Anterior cingulate cortex (tissue), 58 donors: ENCODE results near the gene DIAPH2.

Experiments used
- DNase-seq, 58 donors: peaks; one replicate each; lab custom pipeline; 2025; lab: John Stamatoyannopoulos, UW

DIAPH2 gene

DNA sequence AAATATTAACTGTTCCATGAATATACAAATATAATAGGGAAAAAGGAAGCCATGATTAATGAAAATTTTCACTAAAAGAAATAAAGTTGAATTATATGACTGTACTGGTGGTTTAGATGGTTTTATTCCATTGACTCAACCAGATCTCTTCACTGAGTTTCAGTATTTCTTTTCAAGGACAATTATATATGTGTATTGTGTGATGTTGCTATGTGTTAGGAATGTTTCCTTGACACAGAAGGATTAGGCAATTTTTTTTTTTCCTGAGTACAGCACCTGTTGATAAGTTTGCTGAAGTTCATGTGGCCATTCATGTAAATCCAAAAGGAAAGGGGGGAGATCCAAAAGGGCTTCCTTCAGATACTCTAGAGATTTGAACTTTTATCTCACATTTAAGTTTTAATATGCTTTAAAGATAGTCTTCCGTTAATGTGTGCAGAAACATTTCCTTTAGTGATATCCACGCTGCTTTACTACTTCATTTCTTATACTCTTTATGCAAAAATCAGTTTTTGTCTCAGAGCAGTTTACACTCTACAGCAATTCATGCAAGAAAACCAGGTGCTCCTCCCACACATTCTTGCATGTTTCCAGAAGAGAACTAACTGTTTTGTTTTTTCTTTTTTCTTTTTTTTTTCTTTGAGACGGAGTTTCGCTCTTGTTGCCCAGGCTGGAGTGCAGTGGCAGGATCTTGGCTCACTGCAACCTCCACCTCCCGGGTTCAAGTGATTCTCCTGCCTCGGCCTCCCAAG, 448.2 kb downstream of the DIAPH2 start:
- no peak for DNase-seq

DNA sequence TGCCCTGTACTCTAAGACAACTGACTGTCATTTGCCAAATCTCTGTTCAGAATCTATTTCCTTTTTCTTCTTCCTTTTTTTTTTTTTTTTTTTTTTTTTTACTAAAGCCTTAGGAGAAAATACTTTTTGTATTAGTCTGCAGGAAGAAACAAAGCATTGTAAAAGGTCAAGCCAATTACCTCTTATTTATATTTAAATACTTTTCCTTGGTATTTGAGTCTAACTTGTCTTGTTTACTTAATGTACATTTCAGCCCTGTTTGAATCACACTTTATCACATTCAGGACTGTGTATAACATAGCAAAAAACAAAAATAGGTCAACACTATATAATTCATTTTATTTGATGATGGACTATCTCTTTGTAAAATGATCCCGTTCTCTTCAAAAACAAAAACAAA, 461.3 kb downstream of the DIAPH2 start:
- DNase-seq: no peak

DNA sequence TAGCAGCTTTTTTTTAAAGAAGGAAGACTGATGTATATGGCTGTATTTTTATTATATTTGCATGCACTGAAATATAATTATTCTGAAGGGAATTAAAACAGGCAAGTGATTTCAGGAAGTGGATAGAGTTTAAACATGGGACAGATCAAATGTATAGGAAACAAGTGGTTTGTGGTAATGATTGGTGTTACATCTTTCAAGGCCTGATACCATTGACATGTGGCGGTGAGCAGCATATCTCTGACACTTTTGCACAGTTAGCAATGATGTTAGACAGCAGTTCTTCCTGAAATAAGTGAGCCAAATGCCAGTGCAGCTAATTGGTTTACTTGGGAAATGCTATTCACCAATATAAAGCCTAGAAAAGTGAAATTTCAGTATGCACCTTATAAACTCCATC, 471.2 kb downstream of the DIAPH2 start:
- DNase-seq: no peak

DNA sequence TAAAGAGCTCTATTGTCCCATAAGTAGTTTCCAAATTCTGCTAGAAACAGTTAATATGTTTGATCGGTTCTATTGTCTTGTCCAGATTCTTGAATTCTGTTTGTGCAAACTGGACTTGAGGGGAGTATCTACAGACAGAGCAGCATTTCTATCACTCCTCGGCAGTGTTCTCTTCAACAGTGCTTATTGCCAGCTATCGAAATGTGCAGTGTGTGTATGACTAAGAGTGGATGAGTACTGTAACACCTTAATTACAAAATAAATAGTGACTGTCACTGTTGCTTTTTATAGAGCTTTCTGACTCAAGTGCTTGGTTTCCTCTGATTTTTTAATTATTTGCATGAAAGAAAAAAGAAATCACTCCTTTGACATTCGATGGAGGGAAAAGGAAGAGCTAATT, 473.6 kb downstream of the DIAPH2 start:
- no peak for DNase-seq

DNA sequence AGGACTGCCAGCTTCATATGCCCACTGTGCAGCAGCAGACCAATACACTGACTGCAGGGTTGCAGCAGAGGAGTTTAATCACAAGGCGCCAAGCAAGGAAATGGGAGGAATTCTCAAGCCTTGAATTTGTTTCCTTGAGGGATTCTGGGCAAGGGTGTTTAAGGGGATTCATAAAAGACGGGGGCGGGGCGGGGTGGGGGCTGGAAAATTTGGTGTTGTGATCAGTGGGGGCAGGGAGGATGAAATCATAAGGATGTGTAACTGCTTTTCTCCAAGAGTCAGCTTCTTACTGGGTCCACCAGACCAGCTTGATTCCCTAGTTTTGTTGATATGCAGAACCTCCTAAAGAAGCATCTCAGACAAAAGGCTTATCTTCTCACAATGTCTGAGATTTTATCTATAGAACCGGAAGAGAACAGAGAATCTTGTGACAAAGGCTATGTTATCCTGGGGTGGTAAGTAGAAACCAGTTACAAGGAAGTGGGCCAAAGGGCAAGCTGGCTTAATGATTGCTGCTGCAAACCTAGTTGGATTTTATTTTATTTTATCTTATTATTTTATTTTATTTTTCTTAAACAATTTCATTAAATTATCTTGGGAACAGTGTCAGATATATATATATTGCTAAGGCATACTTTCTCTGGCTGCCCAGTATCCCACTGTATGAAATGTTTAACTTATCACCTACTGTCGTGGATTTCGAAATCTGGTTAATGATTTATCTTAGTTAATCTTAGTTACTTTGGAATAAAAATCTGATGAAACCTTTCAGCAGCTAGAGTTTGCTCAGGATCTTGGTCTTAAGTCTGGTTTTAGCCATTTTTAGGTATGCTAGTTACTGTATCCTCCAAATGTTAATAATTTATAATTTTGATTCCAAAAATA, 475.5 kb downstream of the DIAPH2 start:
- DNase-seq: no peak

DNA sequence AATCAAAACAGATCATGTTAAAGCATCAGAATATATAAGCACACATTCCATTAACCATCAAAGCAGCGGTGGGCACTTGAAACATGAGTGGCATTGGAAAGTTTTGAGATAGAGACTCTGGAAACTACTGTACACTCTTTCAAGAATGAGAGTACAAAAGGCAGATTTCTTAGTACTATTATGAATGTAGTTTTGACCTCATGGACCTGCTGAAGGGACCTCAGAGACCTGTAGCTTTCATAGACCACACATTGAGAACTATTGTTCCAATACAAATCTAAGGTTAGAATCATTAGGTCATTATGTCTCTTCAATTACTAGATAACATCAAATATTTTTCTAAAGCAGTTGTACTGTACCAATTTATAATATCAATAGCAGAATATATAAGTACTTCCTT, 482.7 kb downstream of the DIAPH2 start:
- no peak for DNase-seq

DNA sequence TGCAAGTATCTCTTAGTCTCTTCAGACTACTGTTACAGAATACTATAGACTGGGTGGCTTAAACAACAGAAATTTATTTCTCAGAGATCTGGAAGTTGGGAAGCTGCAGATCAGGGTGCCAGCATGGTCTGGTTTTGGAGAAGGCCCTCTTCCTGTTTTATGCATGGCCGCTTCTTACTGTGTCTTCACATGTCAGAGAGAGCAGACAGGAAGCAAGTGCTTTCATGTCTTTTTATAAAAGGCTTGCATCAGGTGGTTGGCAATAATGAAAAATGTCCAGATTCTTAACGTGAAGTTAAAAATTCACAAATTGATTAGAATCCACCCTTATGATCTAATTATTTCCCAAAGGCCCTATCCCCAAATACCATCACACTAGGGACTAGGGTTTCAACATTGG, 484.0 kb downstream of the DIAPH2 start:
- DNase-seq: no peak

DNA sequence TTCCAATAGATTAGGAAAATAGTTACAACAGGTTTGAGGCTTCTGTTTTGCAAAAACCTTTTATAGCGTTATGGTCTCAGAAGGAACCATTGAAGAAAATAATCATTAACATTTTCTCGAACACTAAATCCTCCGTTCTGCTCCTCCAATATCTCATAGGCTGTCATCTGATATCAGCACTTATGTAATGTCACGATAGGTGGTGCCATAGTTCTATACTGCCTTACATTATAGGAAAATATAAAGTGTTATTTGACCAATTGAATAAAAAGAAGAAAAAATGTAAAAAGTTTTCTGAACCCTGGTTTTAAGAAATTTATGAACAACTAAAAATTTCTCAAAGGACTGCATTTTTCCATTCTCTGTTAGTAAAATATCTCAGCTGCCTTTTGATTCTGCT, 490.5 kb downstream of the DIAPH2 start:
- no peak for DNase-seq

DNA sequence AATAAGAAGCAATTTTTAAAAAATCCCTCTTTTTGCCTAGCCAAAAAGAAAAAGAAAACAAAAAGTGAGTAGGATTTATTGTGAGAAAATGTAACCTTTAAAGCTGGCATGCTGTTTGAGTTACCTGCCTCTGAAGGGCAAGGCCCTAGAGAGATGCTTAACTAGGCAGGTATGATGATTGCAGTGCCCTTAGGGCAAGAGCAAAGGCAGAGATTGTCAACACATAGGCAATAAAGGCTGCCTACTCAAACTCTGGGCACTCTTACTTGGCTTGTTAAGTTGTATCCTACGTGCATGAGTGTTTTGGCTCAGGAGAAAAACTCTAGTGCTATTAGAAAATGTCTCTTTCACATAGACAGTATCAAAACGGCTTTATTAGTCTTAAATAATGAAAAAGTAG, 505.0 kb downstream of the DIAPH2 start:
- no peak for DNase-seq

DNA sequence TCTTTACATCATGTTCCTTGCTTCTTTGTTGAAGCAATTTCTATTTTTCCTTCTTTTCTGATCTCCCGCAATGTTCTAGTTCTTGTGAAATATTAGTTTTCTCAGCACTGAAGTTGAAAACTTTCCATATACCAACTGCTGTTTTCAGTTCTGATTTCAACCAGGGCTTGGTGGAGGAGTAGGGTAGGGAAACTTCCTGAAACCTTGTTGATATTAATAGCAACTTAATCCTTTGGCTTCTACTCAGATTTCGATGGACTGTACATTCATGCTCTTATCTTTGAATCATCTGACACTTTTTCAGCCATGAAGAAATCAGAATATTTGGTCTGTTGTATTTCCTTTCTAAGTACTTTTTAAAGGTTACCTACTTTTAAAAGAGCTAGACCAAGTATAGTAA, 514.9 kb downstream of the DIAPH2 start:
- DNase-seq: no peak

DNA sequence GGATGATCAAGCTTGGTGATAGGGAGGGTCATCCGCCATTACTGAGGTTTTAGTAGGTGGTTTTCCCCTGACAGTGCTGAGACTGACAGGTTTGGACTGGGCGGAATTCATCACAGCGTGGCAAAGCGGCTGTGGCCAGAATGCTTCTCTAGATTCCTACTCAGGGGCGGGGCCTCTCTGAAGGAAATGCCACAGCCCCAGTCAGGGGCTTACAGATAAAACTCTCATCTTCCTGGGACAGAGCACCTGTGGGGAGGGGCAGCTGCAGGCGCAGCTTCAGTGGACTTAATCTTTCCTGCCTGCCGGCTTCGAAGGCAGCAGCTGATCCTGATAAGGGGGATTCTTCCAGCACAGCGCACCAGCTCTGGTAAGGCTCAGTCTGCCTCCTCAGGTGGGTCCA, 515.8 kb downstream of the DIAPH2 start:
- no peak for DNase-seq

DNA sequence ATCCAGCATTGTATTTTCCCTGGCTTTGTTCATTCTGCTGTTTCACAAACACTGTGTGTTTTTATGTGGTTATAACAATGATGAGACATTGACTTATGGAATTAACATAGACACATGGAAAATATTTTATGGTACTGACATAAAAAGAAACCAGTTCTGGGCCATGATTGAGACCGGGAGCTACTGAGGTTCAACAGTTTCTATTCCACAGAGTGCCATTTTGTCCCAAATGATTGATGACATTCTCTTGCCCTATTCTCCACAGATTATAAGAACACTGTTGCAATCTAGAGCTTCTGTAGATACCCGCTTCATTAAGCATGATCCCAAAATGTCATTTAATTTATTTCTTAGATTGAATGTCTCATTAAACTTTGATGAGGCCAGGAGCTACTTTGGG, 525.9 kb downstream of the DIAPH2 start:
- no peak for DNase-seq

DNA sequence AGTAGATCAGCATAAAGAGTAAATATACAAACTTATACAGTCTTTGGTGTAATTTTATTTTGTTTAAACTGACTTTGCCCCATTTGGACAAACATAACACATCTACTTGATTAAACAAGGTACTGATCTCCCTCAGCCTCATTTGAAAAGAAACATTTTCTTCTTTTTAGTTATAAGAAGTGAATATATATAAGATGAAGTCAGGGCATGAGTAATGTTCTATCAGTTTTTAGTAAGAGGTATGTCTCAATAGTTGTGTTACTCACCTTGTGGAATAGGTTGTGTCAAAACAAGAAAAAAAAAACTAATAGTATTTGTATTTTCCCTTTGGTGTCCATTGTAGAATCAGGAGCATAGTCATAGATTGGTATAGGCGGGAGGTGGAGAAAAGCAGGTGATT, 526.4 kb downstream of the DIAPH2 start:
- DNase-seq: no peak

DNA sequence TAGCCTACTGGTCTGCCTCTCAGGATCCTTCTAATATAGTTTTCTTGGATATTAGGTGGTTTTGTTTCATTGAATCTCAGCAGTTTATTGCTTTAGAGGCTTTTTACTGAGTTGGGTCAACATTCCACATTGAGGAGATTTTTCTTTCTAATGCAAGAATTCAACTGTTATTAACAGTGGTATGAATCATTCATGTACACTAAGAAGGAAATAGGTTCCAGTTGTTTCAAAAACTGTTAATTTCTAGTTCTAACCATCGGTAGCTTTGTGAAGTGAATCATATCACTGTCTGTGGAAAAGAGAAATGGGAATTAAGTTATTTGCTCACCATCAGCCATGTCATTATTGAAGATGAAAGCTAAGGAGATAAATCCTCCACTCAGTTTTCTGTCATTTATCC, 530.5 kb downstream of the DIAPH2 start:
- no peak for DNase-seq

DNA sequence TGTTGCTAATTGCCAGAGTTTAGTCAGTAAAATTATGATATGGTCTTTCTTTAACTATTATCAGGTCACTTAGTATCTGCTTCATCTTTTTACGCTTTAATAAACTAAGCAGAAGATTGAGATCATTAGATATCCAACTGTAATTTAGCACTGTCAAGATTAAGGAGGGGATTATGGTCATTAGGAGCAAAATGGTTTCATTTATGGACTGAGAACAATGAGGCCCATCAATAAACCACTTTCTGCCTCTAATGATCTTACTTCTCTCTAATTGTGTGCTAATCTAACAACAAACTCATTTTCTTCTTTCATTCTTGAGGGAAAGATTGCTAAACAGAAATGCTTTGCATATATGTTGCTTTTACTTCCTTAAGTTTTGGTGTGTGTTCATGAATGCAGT, 539.5 kb downstream of the DIAPH2 start:
- DNase-seq: no peak

DNA sequence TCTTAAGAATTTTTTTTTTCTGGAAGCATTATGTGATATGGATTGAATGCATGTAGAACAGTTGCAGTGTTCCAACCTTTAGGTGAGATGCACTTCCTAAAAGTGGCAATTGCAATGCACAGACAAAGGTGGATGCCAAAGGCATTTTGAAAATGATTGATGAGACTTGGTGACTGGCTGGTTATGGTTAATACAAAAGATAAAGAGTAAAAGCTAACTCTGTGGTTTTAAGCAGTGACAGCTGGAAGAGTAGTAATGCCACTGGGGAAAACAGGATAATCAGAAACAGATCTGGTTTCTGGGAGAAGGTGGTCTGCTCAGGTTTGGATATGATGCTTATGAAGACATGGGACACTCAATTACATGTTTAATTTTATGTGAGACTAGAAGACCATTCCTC, 544.7 kb downstream of the DIAPH2 start:
- no peak for DNase-seq

DNA sequence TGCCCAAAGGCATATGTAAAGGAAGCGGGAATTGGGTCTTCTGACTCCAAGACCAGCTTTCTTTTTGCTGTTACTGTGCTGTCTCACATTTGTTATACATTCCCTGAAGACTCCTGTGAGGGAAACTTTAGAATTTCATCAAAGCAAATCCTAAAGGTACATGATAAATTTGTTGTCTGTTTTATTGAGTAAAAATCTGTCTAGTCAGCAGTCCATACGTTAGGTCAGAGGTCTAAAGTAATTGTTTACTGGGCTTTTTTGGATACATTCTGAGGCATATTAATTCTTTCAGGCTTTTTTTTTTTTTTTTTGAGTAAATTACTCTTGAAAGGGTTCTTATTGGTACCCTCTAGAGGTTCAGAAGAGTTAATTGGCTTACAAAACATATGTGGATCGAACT, 546.3 kb downstream of the DIAPH2 start:
- DNase-seq: no peak

DNA sequence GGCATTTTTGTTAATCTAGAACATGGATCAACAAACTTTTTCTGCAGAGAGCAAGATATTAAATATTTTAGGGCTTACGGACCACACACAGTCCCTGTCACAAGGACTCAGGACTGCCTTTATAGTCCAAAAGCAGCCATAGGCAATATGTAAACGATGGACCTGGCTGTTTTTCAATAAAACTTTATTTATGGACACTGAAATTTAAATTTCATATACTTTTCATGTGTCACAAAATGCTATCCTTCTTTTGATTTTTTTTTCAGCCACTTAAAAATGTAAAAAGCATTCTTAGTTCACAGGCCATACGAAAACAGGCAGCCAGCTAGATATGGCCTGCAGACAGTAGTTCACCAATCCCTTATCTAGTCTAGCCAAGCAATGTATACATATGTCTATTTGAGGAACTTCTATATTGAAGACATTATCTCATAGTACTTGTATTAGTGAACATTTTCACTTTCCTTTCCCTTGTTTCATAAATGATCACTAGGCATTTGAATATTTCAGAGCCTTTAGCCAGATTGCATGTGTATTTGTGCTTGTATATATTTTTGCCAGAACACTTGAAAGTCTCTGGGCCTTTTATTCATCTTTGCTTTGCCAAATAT, 549.9 kb downstream of the DIAPH2 start:
- DNase-seq: no peak

DNA sequence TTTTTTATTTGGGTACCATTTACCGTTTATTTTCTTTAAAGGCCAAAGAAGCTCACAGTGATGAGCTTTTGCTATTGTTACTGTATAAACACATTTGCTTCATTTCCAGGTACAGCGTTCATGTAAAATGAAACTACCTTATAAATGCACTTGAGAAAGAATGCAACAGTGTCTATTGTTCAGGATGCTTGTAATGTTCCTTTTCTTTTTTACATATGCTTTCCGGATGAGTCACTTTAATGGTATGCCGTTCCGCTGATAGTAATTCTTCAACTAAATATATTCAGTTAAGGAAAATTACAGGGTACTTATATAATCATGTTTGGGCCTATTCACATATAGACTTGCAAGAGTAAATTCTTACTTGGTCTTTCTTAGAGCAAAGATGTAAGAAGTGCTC, 554.0 kb downstream of the DIAPH2 start:
- DNase-seq: no peak

DNA sequence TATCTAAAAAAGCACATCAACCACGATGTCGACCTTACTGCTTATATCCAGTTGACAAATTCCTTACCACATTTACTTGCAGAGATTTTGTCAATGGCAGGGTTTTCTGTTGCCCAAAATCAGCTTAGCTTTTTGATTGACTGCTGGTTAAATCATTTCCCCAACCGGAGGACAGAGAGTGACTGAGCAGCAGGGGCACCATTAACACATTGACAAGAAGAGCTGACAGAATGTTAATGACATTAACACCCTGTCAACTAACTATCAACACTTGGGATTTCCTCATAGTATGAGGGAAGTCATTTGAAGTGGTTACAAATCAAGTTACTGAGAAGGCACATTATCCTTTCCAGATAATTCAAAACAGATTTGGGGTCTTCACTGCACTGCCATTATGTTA, 567.5 kb downstream of the DIAPH2 start:
- no peak for DNase-seq

DNA sequence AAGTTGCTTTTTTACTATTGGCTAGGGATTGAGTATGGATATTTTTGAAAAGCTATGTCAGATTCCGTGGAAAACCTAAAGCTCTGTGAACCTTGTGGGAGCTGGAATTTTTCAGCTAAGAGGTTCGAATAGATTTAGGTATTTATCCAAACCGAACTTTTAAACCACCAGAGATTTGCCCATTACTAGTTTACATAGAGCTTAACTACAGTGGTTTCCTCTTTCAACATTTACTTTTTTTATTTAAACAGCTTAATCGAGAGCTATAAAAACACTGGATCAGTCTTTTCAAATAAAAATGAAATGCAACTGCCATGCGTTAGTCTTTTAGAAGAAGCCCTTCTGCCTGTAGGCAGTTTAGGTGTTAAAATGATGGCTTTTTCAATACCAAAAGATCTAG, 576.0 kb downstream of the DIAPH2 start:
- DNase-seq: no peak
